ENCODE results near the gene NHLH2.

Gene NHLH2

GRCh38 chr1:115796897-115797296 is 44.0 kb downstream of the NHLH2 start:
- DNase-seq, result no peak

GRCh38 chr1:115796036-115796435 is 44.9 kb downstream of the NHLH2 start:
- DNase-seq, result no peak

GRCh38 chr1:115794976-115795639 is 45.8 kb downstream of the NHLH2 start:
- DNase-seq, result no peak

- no peak for DNase-seq
Measured at GRCh38 chr1:115793162-115793561, 47.8 kb downstream of the NHLH2 start.

- no peak for DNase-seq
Measured at GRCh38 chr1:115791816-115792215, 49.1 kb downstream of the NHLH2 start.

DNA sequence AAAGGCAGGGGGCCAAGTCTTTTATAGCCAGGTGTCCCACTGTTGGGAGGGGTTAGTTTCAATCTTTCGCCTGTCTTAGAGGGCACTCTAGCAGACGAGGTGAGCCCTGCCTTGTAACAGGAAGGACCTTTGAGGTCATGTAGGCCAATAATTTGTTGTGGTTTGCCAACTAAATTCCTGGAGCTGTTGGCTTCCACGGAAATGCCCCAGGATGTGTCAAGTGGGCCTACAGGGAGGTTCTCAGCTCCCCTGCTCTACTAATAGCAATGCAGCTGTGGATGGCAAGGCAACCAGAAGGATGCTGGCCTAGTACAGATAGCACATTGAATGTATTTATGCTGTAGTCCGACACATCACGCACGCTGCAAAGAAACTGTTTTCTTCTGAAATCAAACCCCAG is 50.1 kb downstream of the NHLH2 start:
- DNase-seq, result no peak

DNA sequence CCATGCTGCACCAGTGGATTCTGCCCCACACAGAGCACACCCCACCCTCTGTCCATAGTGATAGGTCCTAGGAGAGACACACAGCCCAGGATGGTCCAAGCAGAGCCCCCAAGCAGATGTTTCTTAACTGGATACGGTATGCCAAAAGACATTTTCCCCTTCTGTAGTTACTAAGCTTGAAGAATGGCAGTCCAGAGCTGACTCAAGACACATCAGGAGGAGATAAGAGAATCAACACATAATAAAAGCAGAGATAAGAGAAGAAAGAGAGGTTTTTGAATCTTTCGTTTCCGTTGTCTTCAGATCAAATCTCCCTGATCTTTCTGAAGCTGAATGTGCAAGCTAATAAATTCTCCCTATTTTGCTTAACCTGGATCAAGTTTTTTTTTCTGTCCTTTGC is 50.6 kb downstream of the NHLH2 start:
- DNase-seq, result no peak
